RWPE1 (cell line): ENCODE measurements around the gene IPCEF1.

Experiments
- CTCF ChIA-PET: fragments of 350-600 bp; sonication (Branson Sonifier 250); formaldehyde crosslinking; extraction: SDS; loops from one replicate; lab custom pipeline; 2021; lab: Yijun Ruan, JAX
- POLR2A ChIA-PET: fragments of 400-600 bp; formaldehyde crosslinking; extraction: SDS; loops from one replicate; lab custom pipeline; 2020; ENCODE audit warnings: antibody characterized with exemption; ENCODE audit not compliant: low non-redundant PET; lab: Yijun Ruan, JAX
- DNase-seq: peaks from one replicate; pipeline ENCODE4 v3.0.0; 2012; ENCODE audit warnings: low spot score
- H3K27ac ChIP-seq: fragments of 450-650 bp; 2 replicates; pipeline ENCODE4 v1.5.1; 2017
- TF ChIP-seq, protein P1 (sequence below): fragments of 450-650 bp; conservative IDR thresholded peaks from 2 replicates; pipeline ENCODE4 v1.5.1; 2017; ENCODE audit warnings: low read depth, mild to moderate bottlenecking

The IPCEF1 gene

DNA sequence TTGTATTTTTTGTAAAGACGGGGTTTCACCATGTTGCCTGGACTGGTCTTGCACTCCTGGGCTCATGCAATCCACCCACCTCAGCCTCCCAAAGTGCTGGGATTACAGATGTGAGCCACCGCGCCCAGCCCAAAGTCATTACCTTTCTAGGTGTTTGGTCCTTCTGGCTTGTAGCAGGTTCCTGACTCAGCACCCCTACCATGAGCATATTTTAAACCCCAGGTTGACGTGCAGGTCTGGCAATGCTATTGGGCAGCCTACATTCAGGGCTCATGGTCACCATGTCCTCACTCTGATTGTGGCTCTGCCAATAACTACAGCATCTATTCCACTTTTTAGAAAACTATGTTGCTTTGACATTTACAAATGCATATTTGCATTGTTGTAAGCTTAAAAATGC lies 59.4 kb downstream of the IPCEF1 start:
- ChIA-PET POLR2A (no interaction called here), CTCF (no interaction called here)
- TF ChIP-seq, protein P1, sequence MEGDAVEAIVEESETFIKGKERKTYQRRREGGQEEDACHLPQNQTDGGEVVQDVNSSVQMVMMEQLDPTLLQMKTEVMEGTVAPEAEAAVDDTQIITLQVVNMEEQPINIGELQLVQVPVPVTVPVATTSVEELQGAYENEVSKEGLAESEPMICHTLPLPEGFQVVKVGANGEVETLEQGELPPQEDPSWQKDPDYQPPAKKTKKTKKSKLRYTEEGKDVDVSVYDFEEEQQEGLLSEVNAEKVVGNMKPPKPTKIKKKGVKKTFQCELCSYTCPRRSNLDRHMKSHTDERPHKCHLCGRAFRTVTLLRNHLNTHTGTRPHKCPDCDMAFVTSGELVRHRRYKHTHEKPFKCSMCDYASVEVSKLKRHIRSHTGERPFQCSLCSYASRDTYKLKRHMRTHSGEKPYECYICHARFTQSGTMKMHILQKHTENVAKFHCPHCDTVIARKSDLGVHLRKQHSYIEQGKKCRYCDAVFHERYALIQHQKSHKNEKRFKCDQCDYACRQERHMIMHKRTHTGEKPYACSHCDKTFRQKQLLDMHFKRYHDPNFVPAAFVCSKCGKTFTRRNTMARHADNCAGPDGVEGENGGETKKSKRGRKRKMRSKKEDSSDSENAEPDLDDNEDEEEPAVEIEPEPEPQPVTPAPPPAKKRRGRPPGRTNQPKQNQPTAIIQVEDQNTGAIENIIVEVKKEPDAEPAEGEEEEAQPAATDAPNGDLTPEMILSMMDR, result no peak
- no peak overlapping the region for H3K27ac ChIP-seq
- DNase-seq, result no peak

DNA sequence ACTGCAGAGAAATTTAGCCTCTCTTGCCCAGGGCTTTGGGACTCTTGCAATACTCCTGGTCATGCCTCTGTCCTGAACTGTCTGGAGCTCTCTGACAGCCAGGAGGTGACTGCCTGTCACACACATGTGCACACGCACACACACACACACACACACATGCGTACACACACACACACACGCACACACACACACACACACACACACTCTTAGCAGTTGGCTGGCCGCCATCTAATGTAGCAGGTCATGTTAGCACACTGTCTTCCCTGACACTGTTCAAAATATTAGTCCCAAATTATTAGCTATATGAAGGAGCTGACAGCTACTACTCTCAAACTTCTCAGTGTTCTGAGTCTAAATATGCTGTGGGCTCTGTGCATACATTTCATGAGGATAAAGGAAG lies 60.9 kb downstream of the IPCEF1 start:
- ChIA-PET POLR2A (no interaction called here), CTCF (no interaction called here)
- TF ChIP-seq, protein P1, result no peak
- no peak for DNase-seq
- H3K27ac ChIP-seq, result no peak overlapping the region

DNA sequence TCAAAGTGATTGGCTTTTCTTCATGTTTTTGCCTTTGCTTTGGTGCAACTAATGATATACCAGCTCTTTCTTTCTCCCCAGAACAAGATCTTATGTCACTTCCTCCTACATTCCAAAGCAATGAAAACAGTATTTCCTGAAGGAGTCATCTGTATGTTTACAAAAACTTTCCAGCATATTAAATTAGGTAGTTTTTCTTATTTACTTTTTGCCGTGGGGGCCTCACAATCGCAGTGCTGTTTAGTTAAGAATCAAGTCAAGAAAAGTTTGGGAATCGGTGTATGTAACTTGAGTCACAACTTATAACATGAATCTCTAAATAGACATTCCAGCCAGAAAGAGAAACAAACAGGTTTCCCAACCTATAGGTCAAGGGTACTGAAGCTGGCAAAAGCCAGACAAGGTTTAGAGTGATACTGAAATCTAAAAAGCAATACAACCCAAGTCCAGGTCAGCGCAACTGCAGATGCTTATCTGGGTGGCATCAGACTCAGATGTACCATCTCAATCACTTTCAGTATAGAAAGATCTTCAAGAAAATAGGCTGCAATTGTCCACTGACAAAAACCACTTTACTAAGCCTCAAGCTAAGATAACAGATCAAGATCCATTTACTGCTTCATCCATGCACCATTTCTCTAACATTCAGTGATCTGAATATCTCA lies 63.6 kb downstream of the IPCEF1 start:
- peak; percentile 49 for DNase-seq
- CTCF ChIA-PET, result no interaction called here
- H3K27ac ChIP-seq, result no peak overlapping the region
- POLR2A ChIA-PET, result no interaction called here
- TF ChIP-seq, protein P1, result no peak

DNA sequence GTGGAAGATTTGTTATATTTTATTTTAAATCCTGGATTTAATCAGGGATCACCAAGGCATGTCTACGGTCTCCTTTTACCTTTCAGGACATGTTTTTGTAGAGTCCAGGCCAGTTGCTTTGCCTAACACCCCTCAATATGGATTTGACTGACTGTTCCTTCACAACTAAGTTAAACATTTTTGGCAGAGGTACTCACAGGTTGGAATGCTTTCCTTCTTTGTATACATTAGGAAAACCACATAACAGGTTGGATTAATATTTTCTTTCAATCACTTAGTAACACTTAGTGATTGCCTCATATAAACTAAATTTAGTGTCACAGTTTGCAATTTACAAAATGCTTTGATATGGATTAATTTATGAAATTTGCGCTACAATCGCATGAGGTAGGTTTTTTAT lies 64.5 kb downstream of the IPCEF1 start:
- H3K27ac ChIP-seq, result no peak overlapping the region
- CTCF ChIA-PET, result no interaction called here
- DNase-seq, result no peak
- TF ChIP-seq, protein P1, result no peak
- POLR2A ChIA-PET, result no interaction called here

DNA sequence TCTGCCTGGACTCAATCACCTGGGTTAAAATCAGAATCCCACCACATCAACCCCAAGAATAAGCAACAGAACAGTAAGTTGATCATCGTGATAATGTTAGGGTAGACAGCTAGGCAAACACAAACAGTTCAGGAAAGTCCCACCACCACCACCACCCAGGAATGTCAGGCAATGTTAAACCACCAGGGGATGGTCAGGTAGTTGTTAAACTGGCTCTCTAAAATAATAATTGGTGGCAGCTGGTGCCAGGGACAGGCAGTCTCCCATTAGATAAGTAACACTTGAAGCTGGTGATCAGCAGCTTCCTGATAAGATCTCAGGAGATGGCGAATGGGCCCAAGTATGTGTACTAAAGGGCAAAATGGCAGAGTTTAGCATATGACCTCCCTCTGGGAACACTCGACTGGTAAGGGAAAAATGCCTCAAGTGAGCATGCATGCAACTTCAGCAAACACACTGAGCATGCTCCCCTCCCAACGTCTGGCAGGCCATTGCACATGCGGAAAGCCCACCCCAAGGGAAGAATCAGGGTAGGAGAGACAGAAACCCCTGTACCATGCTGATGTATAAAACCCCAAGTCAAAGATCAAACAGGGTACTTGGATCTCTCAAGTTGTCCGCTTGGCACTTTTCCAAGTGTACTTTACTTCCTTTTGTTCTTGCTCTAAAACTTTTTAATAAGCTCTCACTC lies 66.6 kb downstream of the IPCEF1 start:
- H3K27ac ChIP-seq, result no peak overlapping the region
- DNase-seq, result no peak
- TF ChIP-seq, protein P1, result no peak
- ChIA-PET POLR2A (no interaction called here), CTCF (no interaction called here)

DNA sequence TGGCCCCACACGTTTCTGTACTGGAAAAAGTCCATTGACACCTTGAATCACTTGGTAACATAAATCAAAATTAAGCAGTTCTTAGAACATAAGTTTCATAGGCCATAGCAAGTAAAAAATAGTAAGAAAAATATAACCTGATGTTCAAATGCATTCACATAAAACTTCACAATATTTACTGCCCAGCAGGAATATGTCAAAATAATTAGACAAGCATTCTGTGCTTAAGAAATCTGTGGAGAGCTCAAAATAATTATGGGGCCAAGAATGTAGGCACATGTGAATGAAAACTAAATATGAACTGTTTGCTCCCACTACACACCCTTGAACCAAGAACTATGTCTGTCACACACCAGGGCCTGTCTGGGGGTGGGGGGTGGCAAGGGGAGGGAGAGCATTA lies 70.8 kb downstream of the IPCEF1 start:
- TF ChIP-seq, protein P1, result no peak
- CTCF ChIA-PET, result interaction anchor here (0.6 to 2.2 kb wide), 3 partner anchors 9 to 300 kb away, joined by 3 to 7 read pairs (median 3); no protein-coding TSS in a partner anchor
- DNase-seq, result no peak
- H3K27ac ChIP-seq, result no peak overlapping the region
- POLR2A ChIA-PET, result no interaction called here
